A549 (cell line): ENCODE data around the gene SMARCB1.

ENCODE experiments used
- BHLHE40 ChIP-seq: IDR thresholded peaks from 2 replicates; pipeline ENCODE4 v1.6.1; 2012; ENCODE audit warnings: low read depth, low read length, inconsistent platforms
- CBX2 ChIP-seq: fragments of 200-600 bp; sonication (generic); IDR thresholded peaks from 2 replicates; pipeline ENCODE4 v1.6.1; 2016; ENCODE audit warnings: low read depth, mild to moderate bottlenecking, borderline replicate concordance
- CBX8 ChIP-seq: fragments of 200-600 bp; sonication (generic); IDR thresholded peaks from 2 replicates; pipeline ENCODE4 v1.6.1; 2016
- CHD2 ChIP-seq: fragments of 150-350 bp; IDR thresholded peaks from 2 replicates; pipeline ENCODE4 v1.6.1; 2014; ENCODE audit warnings: low read length; ENCODE audit not compliant: partially characterized antibody
- CTCF ChIP-seq: fragments of >200 bp; sonication (Bioruptor Twin); formaldehyde crosslinking; IDR thresholded peaks from 3 replicates; pipeline ENCODE4 v1.5.1; 2016
- EP300 ChIP-seq, 2 experiments: fragments of >200 bp; sonication (Bioruptor Twin); formaldehyde crosslinking; IDR thresholded peaks; 2 replicates in 1 of 2; 3 replicates in 1 of 2; pipeline ENCODE4 v1.6.1; 2016 to 2017
- MAZ ChIP-seq: fragments of 150-350 bp; IDR thresholded peaks from 2 replicates; pipeline ENCODE4 v1.6.1; 2014; ENCODE audit warnings: antibody characterized with exemption, low read depth, low read length, borderline replicate concordance
- NFE2L2 ChIP-seq: fragments of 150-350 bp; conservative IDR thresholded peaks from 2 replicates; pipeline ENCODE4 v1.6.1; 2014; ENCODE audit warnings: low read length
- POLR2A ChIP-seq: IDR thresholded peaks from 2 replicates; pipeline ENCODE4 v1.6.1; 2012; ENCODE audit warnings: mild to moderate bottlenecking, low read length
- REST ChIP-seq: fragments of 200-600 bp; sonication (generic); IDR thresholded peaks from 2 replicates; pipeline ENCODE4 v1.6.1; 2016; ENCODE audit warnings: antibody characterized with exemption, mild to moderate bottlenecking, moderate library complexity
- RFX5 ChIP-seq: fragments of 450-650 bp; IDR thresholded peaks from 2 replicates; pipeline ENCODE4 v1.7.1; 2014; ENCODE audit warnings: antibody characterized with exemption, mild to moderate bottlenecking, moderate library complexity
- ZFP36 ChIP-seq: fragments of 450-650 bp; IDR thresholded peaks from 2 replicates; pipeline ENCODE4 v1.6.1; 2014; ENCODE audit warnings: borderline replicate concordance; ENCODE audit not compliant: partially characterized antibody
- ZNF302 ChIP-seq: fragments of 250-450 bp; sonication (Bioruptor Pico); IDR thresholded peaks from 2 replicates; pipeline ENCODE4 v1.9.0; 2021; ENCODE audit warnings: inconsistent platforms, mild to moderate bottlenecking, moderate library complexity

- TF ChIP-seq REST: no peak
- TF ChIP-seq CTCF: no peak
- no peak for TF ChIP-seq POLR2A
- TF ChIP-seq BHLHE40: no peak
- TF ChIP-seq ZFP36: no peak
- no peak for TF ChIP-seq MAZ
- TF ChIP-seq ZNF302 (CRISPR knock-in tag): no peak
- no peak for TF ChIP-seq EP300 (IDR thresholded peaks at IDR 0.05)
- no peak for TF ChIP-seq NFE2L2
- no peak for TF ChIP-seq RFX5
- TF ChIP-seq CBX8: no peak
- TF ChIP-seq CHD2: no peak
- no peak for TF ChIP-seq CBX2
Measured at GRCh38 chr22:23824476-23825245, 37.9 kb downstream of the SMARCB1 start.
